H9 (cell line): ENCODE results near the gene DAPK1. TPM values are rescaled to one million over a fixed set of nuclear protein-coding genes. Genes with fewer than 3 reads are reported as not detected.
A peak's percentile ranks its signal among the peaks of the same experiment; 100 is the strongest.

ENCODE experiments used
- DNase-seq: peaks from one replicate; pipeline ENCODE4 v3.0.0-alpha.2; 2017
- H2AFZ ChIP-seq: one replicate; pipeline ENCODE4 v1.6.1; 2013; ENCODE audit warnings: mild to moderate bottlenecking, low read length, control low read depth, moderate library complexity
- H2AK5ac ChIP-seq: 2 replicates; pipeline ENCODE4 v1.6.1; 2013; ENCODE audit warnings: low read length, control low read depth, mixed read lengths; ENCODE audit not compliant: insufficient read length
- H2BK120ac ChIP-seq: one replicate; pipeline ENCODE4 v1.6.1; 2013; ENCODE audit warnings: low read depth, mild to moderate bottlenecking, low read length, control low read depth, inconsistent platforms; ENCODE audit not compliant: poor library complexity, severe bottlenecking
- H2BK12ac ChIP-seq: 2 replicates; pipeline ENCODE4 v1.6.1; 2013; ENCODE audit warnings: low read length, control low read depth, mixed read lengths, low read depth; ENCODE audit not compliant: insufficient read length
- H2BK15ac ChIP-seq: 2 replicates; pipeline ENCODE4 v1.6.1; 2013; ENCODE audit warnings: low read depth, low read length, control low read depth
- H2BK20ac ChIP-seq: one replicate; pipeline ENCODE4 v1.6.1; 2013; ENCODE audit warnings: low read depth, mild to moderate bottlenecking, low read length, control low read depth, inconsistent platforms; ENCODE audit not compliant: poor library complexity, severe bottlenecking
- H2BK5ac ChIP-seq: 2 replicates; pipeline ENCODE4 v1.6.1; 2013; ENCODE audit warnings: low read length, control low read depth, mixed read lengths; ENCODE audit not compliant: insufficient read length
- H3K14ac ChIP-seq: 2 replicates; pipeline ENCODE4 v1.6.1; 2013; ENCODE audit warnings: low read length, control low read depth; ENCODE audit not compliant: insufficient read depth
- H3K18ac ChIP-seq: 2 replicates; pipeline ENCODE4 v1.6.1; 2013; ENCODE audit warnings: low read depth, mild to moderate bottlenecking, mixed read lengths, low read length, control low read depth; ENCODE audit not compliant: insufficient read length
- H3K23ac ChIP-seq: 2 replicates; pipeline ENCODE4 v1.6.1; 2013; ENCODE audit warnings: low read length, control low read depth, mixed read lengths, low read depth; ENCODE audit not compliant: insufficient read length
- H3K23me2 ChIP-seq: 2 replicates; pipeline ENCODE4 v1.6.1; 2013; ENCODE audit warnings: low read depth, mild to moderate bottlenecking, mixed read lengths, low read length, control low read depth; ENCODE audit not compliant: insufficient read length, poor library complexity, severe bottlenecking
- H3K27ac ChIP-seq: 2 replicates; pipeline ENCODE4 v1.5.1; 2013; ENCODE audit warnings: low read length, control low read depth, mixed read lengths, low read depth; ENCODE audit not compliant: insufficient read length
- H3K27me3 ChIP-seq: 2 replicates; pipeline ENCODE4 v1.6.1; 2013; ENCODE audit warnings: low read length, control low read depth, inconsistent platforms; ENCODE audit not compliant: insufficient read depth
- H3K4ac ChIP-seq: 2 replicates; pipeline ENCODE4 v1.6.1; 2013; ENCODE audit warnings: low read depth, mild to moderate bottlenecking, control low read depth, inconsistent platforms, low read length, moderate library complexity
- H3K4me1 ChIP-seq: 2 replicates; pipeline ENCODE4 v1.6.1; 2013; ENCODE audit warnings: low read length, control low read depth, inconsistent platforms; ENCODE audit not compliant: insufficient read depth
- H3K4me2 ChIP-seq: 2 replicates; pipeline ENCODE4 v1.6.1; 2013; ENCODE audit warnings: low read length, control low read depth, mixed read lengths; ENCODE audit not compliant: insufficient read length, insufficient read depth
- H3K56ac ChIP-seq: 2 replicates; pipeline ENCODE4 v1.6.1; 2013; ENCODE audit warnings: low read depth, mild to moderate bottlenecking, mixed read lengths, low read length, control low read depth; ENCODE audit not compliant: insufficient read length
- H3K79me1 ChIP-seq: 2 replicates; pipeline ENCODE4 v1.6.1; 2013; ENCODE audit warnings: low read depth, mild to moderate bottlenecking, moderate library complexity, low read length, control low read depth, inconsistent platforms; ENCODE audit not compliant: insufficient read depth, poor library complexity, severe bottlenecking
- H3K79me2 ChIP-seq: 2 replicates; pipeline ENCODE4 v1.6.1; 2013; ENCODE audit warnings: low read length, control low read depth, inconsistent platforms; ENCODE audit not compliant: insufficient read depth
- H3K9ac ChIP-seq: 2 replicates; pipeline ENCODE4 v1.6.1; 2013; ENCODE audit warnings: low read length, control low read depth, mixed read lengths; ENCODE audit not compliant: insufficient read length; ENCODE audit errors: extremely low read depth
- H3K9me3 ChIP-seq: one replicate; pipeline ENCODE4 v1.6.1; 2013; ENCODE audit warnings: low read depth, low read length, inconsistent platforms; ENCODE audit not compliant: control insufficient read depth
- H3T11ph ChIP-seq: one replicate; pipeline ENCODE4 v1.6.1; 2013; ENCODE audit warnings: mild to moderate bottlenecking, low read length, control low read depth, inconsistent platforms
- H4K20me1 ChIP-seq: one replicate; pipeline ENCODE4 v1.6.1; 2013; ENCODE audit not compliant: control insufficient read depth, insufficient read length, insufficient read depth
- H4K5ac ChIP-seq: 2 replicates; pipeline ENCODE4 v1.6.1; 2013; ENCODE audit warnings: low read depth, mild to moderate bottlenecking, mixed read lengths, low read length, control low read depth; ENCODE audit not compliant: insufficient read length
- H4K8ac ChIP-seq: replicated peaks from 2 replicates; pipeline ENCODE4 v1.6.1; 2013; ENCODE audit warnings: low read length, control low read depth, mixed read lengths, low read depth; ENCODE audit not compliant: insufficient read length
- H4K91ac ChIP-seq: 2 replicates; pipeline ENCODE4 v1.6.1; 2013; ENCODE audit warnings: low read depth, mild to moderate bottlenecking, moderate library complexity, mixed read lengths, low read length, control low read depth; ENCODE audit not compliant: insufficient read length
- H3K27ac Mint-ChIP-seq, 3 experiments: 2 replicates in 2 of 3; 3 replicates in 1 of 3; pipeline ENCODE4 v1.8.0; 2020 to 2021; ENCODE audit warnings: mixed read lengths in 3 of 3, mild to moderate bottlenecking in 1 of 3, moderate library complexity in 1 of 3
- H3K27me3 Mint-ChIP-seq: 2 replicates; pipeline ENCODE4 v1.8.0; 2021; ENCODE audit warnings: low read depth, mild to moderate bottlenecking, moderate library complexity, mixed read lengths
- H3K36me3 Mint-ChIP-seq, 3 experiments: 2 replicates in 2 of 3; 3 replicates in 1 of 3; pipeline ENCODE4 v1.8.0; 2020 to 2021; ENCODE audit warnings: low read depth in 3 of 3, mixed read lengths in 3 of 3; ENCODE audit not compliant: insufficient read depth in 1 of 3
- H3K4me1 Mint-ChIP-seq, 2 experiments: 2 replicates each; pipeline ENCODE4 v1.8.0; 2020; ENCODE audit warnings: mixed read lengths in 2 of 2
- H3K4me3 Mint-ChIP-seq, 2 experiments: 2 replicates in 1 of 2; 3 replicates in 1 of 2; pipeline ENCODE4 v1.8.0; 2020 to 2021; ENCODE audit warnings: mild to moderate bottlenecking in 2 of 2, mixed read lengths in 2 of 2, moderate library complexity in 1 of 2
- H3K9me3 Mint-ChIP-seq, 2 experiments: 2 replicates in 1 of 2; 3 replicates in 1 of 2; pipeline ENCODE4 v1.8.0; 2020; ENCODE audit warnings: mild to moderate bottlenecking in 2 of 2, mixed read lengths in 2 of 2, moderate library complexity in 1 of 2
- CTCF ChIP-seq: fragments of 200-600 bp; sonication (generic); conservative IDR thresholded peaks from 3 replicates; pipeline ENCODE4 v1.8.0; 2021; ENCODE audit warnings: antibody characterized with exemption, mild to moderate bottlenecking
- WGBS: extraction: QIAGEN DNeasy Blood & Tissue Kit; methylation state at CpG from one replicate; pipeline ENCODE4 v1.1.7; 2013; ENCODE audit warnings: missing lambda C conversion rate, low lambda C conversion rate, mixed read lengths; ENCODE audit not compliant: insufficient read length; ENCODE audit errors: extremely low coverage; 5-methylcytosine and 5-hydroxymethylcytosine counted together
- total RNA-seq: library from RNA; stranded (reverse); gene quantifications from 2 replicates; pipeline ENCODE4 v1.2.1, GENCODE V29; 2021

Gene DAPK1
- total RNA-seq, 1 experiment from 2014 or later, result 79.4 TPM

GRCh38 chr9:87640385-87640795 is 142.7 kb downstream of the DAPK1 start:
- Histone ChIP-seq H2BK12ac (no peak overlapping the region), H2AFZ (no peak overlapping the region), H3K9ac (no peak overlapping the region), H3T11ph (no peak overlapping the region), H3K56ac (no peak overlapping the region), H2BK20ac (no peak overlapping the region), H3K23me2 (no peaks in the 10 kb centered on the region), H3K79me2 (no peaks in the 10 kb centered on the region), H3K4ac (no peak overlapping the region), H3K9me3 (no peaks in the 10 kb centered on the region), H4K91ac (no peak overlapping the region), H3K4me2 (no peak overlapping the region), H4K8ac (no peak overlapping the region), H4K20me1 (no peaks in the 10 kb centered on the region), H3K27me3 (no peaks in the 10 kb centered on the region), H3K4me1 (peaks cover 6% of the 10 kb centered on the region; the same call in 1 of the 2 replicates), H2BK120ac (no peak overlapping the region), H3K14ac (no peak overlapping the region), H2AK5ac (no peak overlapping the region), H2BK15ac (no peak overlapping the region), H3K79me1 (no peaks in the 10 kb centered on the region), H3K18ac (no peak overlapping the region), H2BK5ac (no peak overlapping the region), H3K27ac (no peak overlapping the region), H4K5ac (no peak overlapping the region), H3K23ac (no peak overlapping the region)
- DNase-seq, result no peak
- Mint-ChIP-seq H3K9me3 (no peaks in the 10 kb centered on the region), H3K27ac (peak overlapping the region in 1 of 3 experiments; percentile 63; a peak in 1 of 7 replicates), H3K4me1 (peaks cover 19 to 23% of the 10 kb centered on the region in 2 experiments), H3K27me3 (no peaks in the 10 kb centered on the region), H3K36me3 (peaks cover 35 to 54% (median 47%) of the 10 kb centered on the region in 3 experiments), H3K4me3 (no peak overlapping the region)
- TF ChIP-seq CTCF, result no peak
- WGBS, result no CpG with 5 or more reads among the region's 5 CpGs
